Astrocyte (in vitro differentiated cells and primary cell): ENCODE results near the gene KCNC4. TPM values are rescaled to one million over a fixed set of nuclear protein-coding genes. Genes with fewer than 3 reads are reported as not detected.

Experiments
- DNase-seq: peaks from one replicate; pipeline ENCODE4 v3.0.0-alpha.2; 2010; ENCODE audit warnings: low read depth
- FAIRE-seq: peaks from 2 replicates; lab custom pipeline; 2011; peaks lifted over from hg19 to GRCh38; lab: Jason Lieb, UNC
- H2AFZ ChIP-seq: 2 replicates; pipeline ENCODE4 v1.6.0; 2012; ENCODE audit warnings: low read depth, low read length, inconsistent platforms
- H3K27ac ChIP-seq: 2 replicates; pipeline ENCODE4 v1.5.1; 2011; ENCODE audit warnings: low read depth, low read length, inconsistent platforms
- H3K27me3 ChIP-seq: 2 replicates; pipeline ENCODE4 v1.6.0; 2011; ENCODE audit warnings: low read length, inconsistent platforms; ENCODE audit not compliant: insufficient read depth
- H3K36me3 ChIP-seq: 2 replicates; pipeline ENCODE4 v1.5.1; 2011; ENCODE audit warnings: low read length, inconsistent platforms; ENCODE audit not compliant: insufficient read depth
- H3K4me1 ChIP-seq: 2 replicates; pipeline ENCODE4 v1.5.1; 2011; ENCODE audit warnings: low read length, inconsistent platforms; ENCODE audit not compliant: insufficient read depth
- H3K4me2 ChIP-seq: 2 replicates; pipeline ENCODE4 v1.6.0; 2012; ENCODE audit warnings: low read length, inconsistent platforms
- H3K4me3 ChIP-seq: 2 replicates; pipeline ENCODE4 v1.5.1; 2011; ENCODE audit warnings: low read depth, mild to moderate bottlenecking, low read length, inconsistent platforms; ENCODE audit not compliant: insufficient read depth
- H3K79me2 ChIP-seq: 2 replicates; pipeline ENCODE4 v1.6.0; 2012; ENCODE audit warnings: mild to moderate bottlenecking, low read length, inconsistent platforms; ENCODE audit not compliant: insufficient read depth
- H3K9ac ChIP-seq: 2 replicates; pipeline ENCODE4 v1.6.0; 2012; ENCODE audit warnings: mild to moderate bottlenecking, low read length, inconsistent platforms
- H3K9me3 ChIP-seq: 2 replicates; pipeline ENCODE4 v1.5.1; 2012; ENCODE audit warnings: low read depth, mild to moderate bottlenecking, low read length, inconsistent platforms; ENCODE audit not compliant: insufficient read depth
- H4K20me1 ChIP-seq: 2 replicates; pipeline ENCODE4 v1.6.0; 2012; ENCODE audit warnings: low read length, inconsistent platforms; ENCODE audit not compliant: insufficient read depth
- H3K27ac Mint-ChIP-seq: one replicate; pipeline ENCODE4 v1.8.0; 2021; ENCODE audit warnings: mild to moderate bottlenecking, mixed read lengths; ENCODE audit not compliant: unreplicated experiment
- H3K27me3 Mint-ChIP-seq: one replicate; pipeline ENCODE4 v1.8.0; 2021; ENCODE audit warnings: low read depth, mixed read lengths; ENCODE audit not compliant: unreplicated experiment
- H3K36me3 Mint-ChIP-seq: one replicate; pipeline ENCODE4 v1.8.0; 2021; ENCODE audit warnings: low read depth, mixed read lengths; ENCODE audit not compliant: unreplicated experiment
- H3K4me1 Mint-ChIP-seq: one replicate; pipeline ENCODE4 v1.8.0; 2021; ENCODE audit warnings: low read depth, mixed read lengths; ENCODE audit not compliant: unreplicated experiment
- H3K4me3 Mint-ChIP-seq: one replicate; pipeline ENCODE4 v1.8.0; 2021; ENCODE audit warnings: mild to moderate bottlenecking, moderate library complexity, mixed read lengths; ENCODE audit not compliant: unreplicated experiment
- H3K9me3 Mint-ChIP-seq: one replicate; pipeline ENCODE4 v1.8.0; 2021; ENCODE audit warnings: mild to moderate bottlenecking, mixed read lengths; ENCODE audit not compliant: unreplicated experiment
- EZH2 ChIP-seq: IDR thresholded peaks from 2 replicates; pipeline ENCODE4 v1.6.1; 2012; ENCODE audit warnings: mild to moderate bottlenecking, low read length, inconsistent platforms; ENCODE audit not compliant: insufficient read depth
- total RNA-seq: library from RNA; stranded (reverse); gene quantifications from 2 replicates; pipeline ENCODE4 v1.2.1, GENCODE V29; 2021
- TF ChIP-seq, protein P1 (sequence below): IDR thresholded peaks from 2 replicates; pipeline ENCODE4 v1.5.1; 2011; ENCODE audit warnings: low read depth, mild to moderate bottlenecking, inconsistent platforms, low read length, moderate library complexity; ENCODE audit not compliant: insufficient read depth

The KCNC4 gene
- total RNA-seq, 1 donor from 2014 or later, result 2.6 TPM

DNA sequence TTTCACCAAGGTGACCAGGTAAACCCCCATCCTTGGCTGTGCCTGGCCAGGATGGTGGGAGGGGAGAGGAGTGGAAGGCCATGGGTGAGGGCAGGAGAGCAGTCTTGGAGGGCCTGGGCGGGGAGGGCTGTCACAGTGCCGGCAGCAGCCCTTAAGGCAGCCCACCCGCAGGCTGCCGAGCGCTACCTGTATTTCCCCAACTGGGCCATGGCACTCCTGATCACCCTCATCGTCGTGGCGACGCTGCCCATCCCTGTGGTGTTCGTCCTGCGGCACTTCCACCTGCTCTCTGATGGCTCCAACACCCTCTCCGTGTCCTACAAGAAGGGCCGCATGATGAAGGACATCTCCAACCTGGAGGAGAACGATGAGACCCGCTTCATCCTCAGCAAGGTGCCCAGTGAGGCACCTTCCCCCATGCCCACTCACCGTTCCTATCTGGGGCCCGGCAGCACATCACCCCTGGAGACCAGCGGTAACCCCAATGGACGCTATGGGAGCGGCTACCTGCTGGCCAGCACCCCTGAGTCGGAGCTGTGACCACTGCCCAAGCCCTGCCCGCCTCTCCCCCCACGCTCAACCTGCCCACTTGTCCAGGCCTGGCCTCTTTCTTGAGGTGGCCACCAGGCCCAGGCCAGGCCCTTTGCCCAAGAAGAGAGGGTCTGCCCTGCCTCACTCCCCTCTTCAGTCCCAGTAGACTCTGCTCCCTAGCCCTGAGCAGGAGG is 12.0 kb upstream of the KCNC4 start:
- Histone ChIP-seq H3K4me2 (no peak overlapping the region), H3K4me1 (peaks cover 6% of the 10 kb centered on the region), H3K79me2 (no peaks in the 10 kb centered on the region), H3K9me3 (no peaks in the 10 kb centered on the region), H3K27me3 (no peaks in the 10 kb centered on the region), H4K20me1 (no peaks in the 10 kb centered on the region), H3K9ac (no peak overlapping the region), H3K27ac (no peak overlapping the region), H2AFZ (no peak overlapping the region), H3K4me3 (no peak overlapping the region), H3K36me3 (no peaks in the 10 kb centered on the region)
- no peak overlapping the region for H3K4me3 Mint-ChIP-seq
- H3K9me3 Mint-ChIP-seq, result peaks cover 3% of the 10 kb centered on the region
- H3K36me3 Mint-ChIP-seq, result peaks cover 8% of the 10 kb centered on the region
- peaks cover 28% of the 10 kb centered on the region for H3K27me3 Mint-ChIP-seq
- FAIRE-seq (no peak), DNase-seq (no peak)
- no peak overlapping the region for H3K27ac Mint-ChIP-seq
- TF ChIP-seq, protein P1, sequence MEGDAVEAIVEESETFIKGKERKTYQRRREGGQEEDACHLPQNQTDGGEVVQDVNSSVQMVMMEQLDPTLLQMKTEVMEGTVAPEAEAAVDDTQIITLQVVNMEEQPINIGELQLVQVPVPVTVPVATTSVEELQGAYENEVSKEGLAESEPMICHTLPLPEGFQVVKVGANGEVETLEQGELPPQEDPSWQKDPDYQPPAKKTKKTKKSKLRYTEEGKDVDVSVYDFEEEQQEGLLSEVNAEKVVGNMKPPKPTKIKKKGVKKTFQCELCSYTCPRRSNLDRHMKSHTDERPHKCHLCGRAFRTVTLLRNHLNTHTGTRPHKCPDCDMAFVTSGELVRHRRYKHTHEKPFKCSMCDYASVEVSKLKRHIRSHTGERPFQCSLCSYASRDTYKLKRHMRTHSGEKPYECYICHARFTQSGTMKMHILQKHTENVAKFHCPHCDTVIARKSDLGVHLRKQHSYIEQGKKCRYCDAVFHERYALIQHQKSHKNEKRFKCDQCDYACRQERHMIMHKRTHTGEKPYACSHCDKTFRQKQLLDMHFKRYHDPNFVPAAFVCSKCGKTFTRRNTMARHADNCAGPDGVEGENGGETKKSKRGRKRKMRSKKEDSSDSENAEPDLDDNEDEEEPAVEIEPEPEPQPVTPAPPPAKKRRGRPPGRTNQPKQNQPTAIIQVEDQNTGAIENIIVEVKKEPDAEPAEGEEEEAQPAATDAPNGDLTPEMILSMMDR, result no peak
- TF ChIP-seq EZH2, result no peak
- H3K4me1 Mint-ChIP-seq, result peaks cover 12% of the 10 kb centered on the region

DNA sequence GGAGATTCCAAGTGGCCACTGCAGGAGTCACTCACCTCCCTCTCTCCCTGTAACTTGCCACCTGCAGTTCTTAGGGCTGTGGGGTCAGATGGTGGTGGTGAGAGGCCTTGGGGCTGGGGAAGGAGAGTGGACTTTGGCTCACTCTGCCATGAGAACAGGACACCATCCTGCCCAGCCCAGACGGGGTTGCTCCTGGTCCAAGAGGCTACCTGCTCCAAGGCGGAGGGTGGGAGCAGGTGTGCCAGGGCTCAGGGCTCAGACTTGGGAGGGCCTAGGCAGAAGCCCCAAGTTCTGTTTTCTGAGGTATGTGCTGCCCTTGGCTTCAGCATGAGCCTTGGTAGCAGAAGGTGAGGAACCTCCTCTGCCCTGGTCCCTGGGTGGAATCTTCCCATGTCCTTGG is 11.4 kb upstream of the KCNC4 start:
- no peak overlapping the region for H3K4me3 Mint-ChIP-seq
- Histone ChIP-seq H4K20me1 (no peaks in the 10 kb centered on the region), H3K4me2 (no peak overlapping the region), H3K36me3 (no peaks in the 10 kb centered on the region), H3K4me3 (no peak overlapping the region), H3K9ac (no peak overlapping the region), H3K79me2 (no peaks in the 10 kb centered on the region), H3K27ac (no peak overlapping the region), H2AFZ (no peak overlapping the region), H3K9me3 (no peaks in the 10 kb centered on the region), H3K27me3 (no peaks in the 10 kb centered on the region), H3K4me1 (peaks cover 10% of the 10 kb centered on the region)
- peaks cover 22% of the 10 kb centered on the region for H3K27me3 Mint-ChIP-seq
- peaks cover 3% of the 10 kb centered on the region for H3K9me3 Mint-ChIP-seq
- no peak overlapping the region for H3K27ac Mint-ChIP-seq
- TF ChIP-seq EZH2, result no peak
- TF ChIP-seq, protein P1, result no peak
- FAIRE-seq, result no peak
- peaks cover 15% of the 10 kb centered on the region for H3K4me1 Mint-ChIP-seq
- no peak for DNase-seq
- H3K36me3 Mint-ChIP-seq, result peaks cover 4% of the 10 kb centered on the region

DNA sequence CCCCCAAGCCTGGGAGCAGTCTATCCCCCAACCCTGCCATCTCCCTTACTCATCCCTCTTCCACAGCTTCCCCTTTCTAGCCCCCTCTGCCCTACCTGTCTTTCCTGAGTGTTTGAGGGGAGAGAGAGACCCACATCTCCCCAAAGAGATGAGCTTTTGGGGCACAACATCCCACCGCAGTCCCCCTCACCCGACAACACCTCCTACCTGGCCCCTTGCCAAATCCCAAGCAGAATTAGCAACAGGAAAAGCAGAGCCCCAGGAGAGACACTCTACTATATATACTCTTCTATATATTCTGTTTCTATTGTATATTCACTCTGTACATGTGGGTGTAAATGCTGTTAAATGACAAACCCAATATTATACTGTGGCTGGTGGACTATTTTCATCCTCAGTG is 9.9 kb upstream of the KCNC4 start:
- H3K27me3 Mint-ChIP-seq, result peaks cover 28% of the 10 kb centered on the region
- no peaks in the 10 kb centered on the region for H4K20me1 ChIP-seq
- peaks cover 2% of the 10 kb centered on the region for H3K36me3 Mint-ChIP-seq
- TF ChIP-seq, protein P1, result no peak
- no peak for TF ChIP-seq EZH2
- H3K4me3 Mint-ChIP-seq, result no peak overlapping the region
- H3K27me3 ChIP-seq, result no peaks in the 10 kb centered on the region
- H3K9ac ChIP-seq, result no peak overlapping the region
- H3K4me3 ChIP-seq, result no peak overlapping the region
- H3K9me3 Mint-ChIP-seq, result peaks cover 3% of the 10 kb centered on the region
- H3K36me3 ChIP-seq, result no peaks in the 10 kb centered on the region
- no peak overlapping the region for H3K27ac Mint-ChIP-seq
- no peak overlapping the region for H3K27ac ChIP-seq
- no peak overlapping the region for H3K4me2 ChIP-seq
- no peak for FAIRE-seq
- H3K4me1 Mint-ChIP-seq, result peaks cover 15% of the 10 kb centered on the region
- DNase-seq, result no peak
- H3K4me1 ChIP-seq, result peaks cover 10% of the 10 kb centered on the region
- no peaks in the 10 kb centered on the region for H3K9me3 ChIP-seq
- no peaks in the 10 kb centered on the region for H3K79me2 ChIP-seq
- H2AFZ ChIP-seq, result no peak overlapping the region
